PC-3 (cell line): ENCODE measurements around the gene DMRT1. TPM values are rescaled to one million over a fixed set of nuclear protein-coding genes. Genes with fewer than 3 reads are reported as not detected.

ENCODE experiments used
- ATAC-seq: fragments of 200-7000 bp; cut with Tn5 transposase; 2 replicates; pipeline ENCODE4 v1.9.1; 2020; ENCODE audit warnings: mild to moderate bottlenecking, moderate library complexity
- Bru-seq: library from RNA; stranded (reverse); fragments of 400-500 nt; gene quantifications from one replicate; lab custom pipeline; 2021; lab: Mats Ljungman, UMichigan
- BruChase-seq, 2 experiments: library from RNA; stranded (reverse); fragments of 400-500 nt; gene quantifications; one replicate each; lab custom pipeline; 2021; lab: Mats Ljungman, UMichigan
- BruUV-seq: library from RNA; stranded (reverse); fragments of 400-500 nt; replicated peaks from 2 replicates; lab custom pipeline; 2021; lab: Mats Ljungman, UMichigan
- CTCF ChIA-PET: fragments of 300-600 bp; sonication (Branson Sonifier 250); formaldehyde crosslinking; loops from one replicate; lab custom pipeline; 2022; ENCODE audit warnings: antibody characterized with exemption; lab: Charles Lee
- POLR2A ChIA-PET: fragments of 300-600 bp; sonication (Branson Sonifier 250); formaldehyde crosslinking; loops from one replicate; lab custom pipeline; 2022; ENCODE audit warnings: antibody characterized with exemption; ENCODE audit not compliant: unreplicated experiment; lab: Charles Lee
- DNase-seq: peaks from one replicate; pipeline ENCODE4 v3.0.0-alpha.2; 2015
- H2AFZ ChIP-seq: fragments of 300-600 bp; sonication (generic); 2 replicates; pipeline ENCODE4 v1.6.0; 2016; ENCODE audit warnings: antibody characterized with exemption, low read length
- H3F3A ChIP-seq: fragments of 300-600 bp; sonication (generic); one replicate; pipeline ENCODE4 v1.6.0; 2017; ENCODE audit warnings: antibody characterized with exemption, low read length, control low read depth, mild to moderate bottlenecking; ENCODE audit not compliant: unreplicated experiment
- H3K27ac ChIP-seq: fragments of 300-600 bp; sonication (generic); 2 replicates; pipeline ENCODE4 v1.5.1; 2016; ENCODE audit warnings: mild to moderate bottlenecking, low read length
- H3K27me3 ChIP-seq: fragments of 300-600 bp; sonication (generic); 2 replicates; pipeline ENCODE4 v1.6.1; 2016; ENCODE audit warnings: low read length, mixed read lengths
- H3K36me3 ChIP-seq: fragments of 300-600 bp; sonication (generic); 2 replicates; pipeline ENCODE4 v1.6.1; 2016; ENCODE audit warnings: low read depth, mixed run types, low read length, mixed read lengths
- H3K4me1 ChIP-seq: fragments of 300-600 bp; sonication (generic); 2 replicates; pipeline ENCODE4 v1.5.1; 2016; ENCODE audit warnings: low read length; ENCODE audit not compliant: insufficient read depth
- H3K4me2 ChIP-seq: fragments of 300-600 bp; sonication (generic); 2 replicates; pipeline ENCODE4 v1.6.0; 2016; ENCODE audit warnings: low read length
- H3K4me3 ChIP-seq: fragments of 300-600 bp; sonication (generic); 2 replicates; pipeline ENCODE4 v1.5.1; 2016; ENCODE audit warnings: mild to moderate bottlenecking, low read length, mixed read lengths
- H3K79me2 ChIP-seq: fragments of 300-600 bp; sonication (generic); 2 replicates; pipeline ENCODE4 v1.6.1; 2017; ENCODE audit warnings: low read length, mixed read lengths
- H3K9ac ChIP-seq: fragments of 300-600 bp; sonication (generic); 2 replicates; pipeline ENCODE4 v1.6.0; 2016; ENCODE audit warnings: mild to moderate bottlenecking, low read length
- H3K9me2 ChIP-seq: fragments of 300-600 bp; sonication (generic); replicated peaks from 2 replicates; pipeline ENCODE4 v1.6.1; 2016; ENCODE audit warnings: mixed run types, low read length, mixed read lengths
- H3K9me3 ChIP-seq: fragments of 300-600 bp; sonication (generic); 2 replicates; pipeline ENCODE4 v1.6.1; 2016; ENCODE audit warnings: low read length, mixed read lengths
- H4K20me1 ChIP-seq: fragments of 300-600 bp; sonication (generic); 2 replicates; pipeline ENCODE4 v1.6.1; 2016; ENCODE audit warnings: low read length, mixed read lengths
- EZH2 ChIP-seq: fragments of 300-600 bp; sonication (generic); IDR thresholded peaks from one replicate; pipeline ENCODE4 v1.6.1; 2017; ENCODE audit warnings: antibody characterized with exemption, mild to moderate bottlenecking, low read length; ENCODE audit not compliant: unreplicated experiment
- EZH2phosphoT487 ChIP-seq: fragments of 300-600 bp; sonication (generic); IDR thresholded peaks from 2 replicates; pipeline ENCODE4 v1.6.1; 2018; ENCODE audit warnings: mild to moderate bottlenecking, antibody characterized with exemption, low read length, borderline replicate concordance
- intact Hi-C: fragments of 100-400 bp; cut with micrococcal nuclease; formaldehyde crosslinking; loops from 2 replicates; pipeline ENCODE4 v1.9.0; 2023
- long read RNA-seq: library from polyadenylated mRNA; unstranded; transcript quantifications from one replicate; pipeline ENCODE4 v2.0.0, GENCODE V29; 2021; ENCODE audit not compliant: unreplicated experiment
- total RNA-seq: library from RNA; depleted of rRNA; stranded (reverse); fragments of >200 nt; gene quantifications from 2 replicates; pipeline ENCODE4 v1.2.3, GENCODE V29; 2014; rRNA removed
- TF ChIP-seq, protein P1 (sequence below): fragments of 300-600 bp; sonication (generic); conservative IDR thresholded peaks from 2 replicates; pipeline ENCODE4 v1.5.1; 2017; ENCODE audit warnings: antibody characterized with exemption, low read depth, mild to moderate bottlenecking, low read length

DMRT1 gene
- total RNA-seq, result 0.04 TPM in 1 of 2 replicates, not detected in the other
- Bru-seq, nascent RNA, result percentile 8 among the genes with signal in this experiment
- BruChase-seq, experiment 1, labeled RNA remaining after a 6-hour chase, result percentile 4 among the genes with signal in this experiment
- BruChase-seq, experiment 2, labeled RNA remaining after a 2-hour chase, result percentile 4 among the genes with signal in this experiment
- long read RNA-seq, result 0 reads

GRCh38 chr9:841371-842209 is at the start of gene DMRT1:
DMRT1 (plus strand) TSS chr9:841697; CDS start chr9:841839, 142 bp downstream.
- POLR2A ChIA-PET, result no interaction called here

DNA sequence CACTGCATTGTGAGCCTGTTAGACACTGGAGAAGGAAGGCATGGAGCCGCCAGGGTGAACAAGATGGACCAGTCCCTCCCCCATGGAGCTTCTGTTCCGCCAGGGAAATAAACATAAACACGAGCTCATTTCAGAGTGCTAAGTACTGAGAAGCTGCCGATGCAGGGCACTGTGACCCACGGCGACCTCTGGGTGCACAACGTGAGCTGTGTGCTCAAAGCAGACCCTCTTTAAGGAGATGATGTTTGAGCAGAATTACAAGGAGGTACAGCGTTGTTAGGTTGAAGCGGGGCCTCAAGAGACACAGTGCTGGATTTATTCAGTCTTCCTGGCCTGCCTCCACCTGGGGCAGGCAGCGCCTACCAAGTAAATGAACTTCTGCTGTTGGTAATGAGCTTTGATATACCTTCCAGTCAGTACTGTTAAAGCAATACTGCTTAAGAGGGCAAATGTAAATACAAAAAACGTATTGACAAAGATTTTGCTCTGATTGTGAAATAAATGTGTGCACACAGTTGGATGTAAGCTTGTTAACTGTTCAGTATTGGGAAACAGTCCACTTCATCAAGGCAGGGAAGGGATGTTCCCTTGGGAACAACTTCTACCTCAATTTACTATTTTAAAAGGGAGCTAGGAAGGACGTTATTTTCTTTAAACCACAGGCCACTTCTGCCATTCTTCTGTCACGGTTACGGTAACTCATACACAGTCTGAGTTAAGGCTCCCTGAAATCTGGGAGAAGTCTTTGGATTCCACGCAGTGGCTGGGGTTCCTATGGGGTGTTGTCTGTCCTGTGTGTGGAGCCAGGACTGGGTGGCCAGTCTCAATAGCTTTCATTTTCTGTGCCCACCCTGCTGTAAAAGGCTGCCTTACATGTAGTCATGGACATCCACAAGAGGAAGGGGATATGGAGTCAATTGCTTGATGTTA is 48.9 kb upstream of the DMRT1 start:
- Histone ChIP-seq H3K9ac (no peak overlapping the region), H3F3A (no peaks in the 10 kb centered on the region), H3K9me2 (no peaks in the 10 kb centered on the region), H4K20me1 (no peaks in the 10 kb centered on the region), H3K4me3 (no peak overlapping the region), H3K4me2 (no peak overlapping the region), H3K4me1 (no peaks in the 10 kb centered on the region), H3K27ac (no peak overlapping the region), H2AFZ (no peak overlapping the region), H3K27me3 (no peaks in the 10 kb centered on the region), H3K79me2 (no peaks in the 10 kb centered on the region), H3K9me3 (no peaks in the 10 kb centered on the region), H3K36me3 (no peaks in the 10 kb centered on the region)
- no TSS peak for BruUV-seq
- TF ChIP-seq EZH2phosphoT487, result no peak
- TF ChIP-seq EZH2, result no peak
- TF ChIP-seq, protein P1, sequence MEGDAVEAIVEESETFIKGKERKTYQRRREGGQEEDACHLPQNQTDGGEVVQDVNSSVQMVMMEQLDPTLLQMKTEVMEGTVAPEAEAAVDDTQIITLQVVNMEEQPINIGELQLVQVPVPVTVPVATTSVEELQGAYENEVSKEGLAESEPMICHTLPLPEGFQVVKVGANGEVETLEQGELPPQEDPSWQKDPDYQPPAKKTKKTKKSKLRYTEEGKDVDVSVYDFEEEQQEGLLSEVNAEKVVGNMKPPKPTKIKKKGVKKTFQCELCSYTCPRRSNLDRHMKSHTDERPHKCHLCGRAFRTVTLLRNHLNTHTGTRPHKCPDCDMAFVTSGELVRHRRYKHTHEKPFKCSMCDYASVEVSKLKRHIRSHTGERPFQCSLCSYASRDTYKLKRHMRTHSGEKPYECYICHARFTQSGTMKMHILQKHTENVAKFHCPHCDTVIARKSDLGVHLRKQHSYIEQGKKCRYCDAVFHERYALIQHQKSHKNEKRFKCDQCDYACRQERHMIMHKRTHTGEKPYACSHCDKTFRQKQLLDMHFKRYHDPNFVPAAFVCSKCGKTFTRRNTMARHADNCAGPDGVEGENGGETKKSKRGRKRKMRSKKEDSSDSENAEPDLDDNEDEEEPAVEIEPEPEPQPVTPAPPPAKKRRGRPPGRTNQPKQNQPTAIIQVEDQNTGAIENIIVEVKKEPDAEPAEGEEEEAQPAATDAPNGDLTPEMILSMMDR, result no peak
- DNase-seq, result no peak
- ChIA-PET POLR2A (no interaction called here), CTCF (no interaction called here)
- intact Hi-C loops, result no loop called here
- no peak for ATAC-seq

More at GRCh38 chr9:841371-842209, at the start of gene DMRT1:
- Histone ChIP-seq H3F3A (no peaks in the 10 kb centered on the region), H3K27ac (no peak within 1 kb of the TSS), H3K4me1 (peaks cover 3% of the 10 kb centered on the region; the same call in 1 of the 2 replicates), H3K4me3 (peak within 1 kb of the TSS; percentile 49), H3K4me2 (peak within 1 kb of the TSS; percentile 66), H3K9ac (no peak within 1 kb of the TSS), H3K27me3 (peaks cover 19% of the 10 kb centered on the region; the same call in 1 of the 2 replicates), H3K36me3 (no peaks in the 10 kb centered on the region), H4K20me1 (no peaks in the 10 kb centered on the region), H3K79me2 (no peaks in the 10 kb centered on the region), H3K9me2 (no peaks in the 10 kb centered on the region), H3K9me3 (no peaks in the 10 kb centered on the region), H2AFZ (peak within 1 kb of the TSS; percentile 22; the same call in 1 of the 2 replicates)
- intact Hi-C loops, result no loop called here
- no TSS peak for BruUV-seq
- DNase-seq (no peak), ATAC-seq (no peak)
- TF ChIP-seq, protein P1, result no peak
- TF ChIP-seq EZH2phosphoT487 (no peak), EZH2 (no peak)
- CTCF ChIA-PET, result no interaction called here
